Fibroblast of lung (primary cell): ENCODE results near the gene CLEC17A. TPM values are rescaled to one million over a fixed set of nuclear protein-coding genes. Genes with fewer than 3 reads are reported as not detected.
"Not testable (repeated sequence)": the region's sequence is repeated elsewhere in the genome, so short reads cannot be mapped to it uniquely, and the experiment has no call there.

Experiments
- DNase-seq, 2 donors: peaks; one replicate each; pipeline versions ENCODE4 v3.0.0 to v3.0.0-alpha.2; 2010; ENCODE audit warnings: low read depth in 2 of 2
- H2AFZ ChIP-seq: 2 replicates; pipeline ENCODE4 v1.5.1; 2012; ENCODE audit warnings: low read length, control low read depth, inconsistent platforms
- H3K27ac ChIP-seq: 2 replicates; pipeline ENCODE4 v1.5.1; 2011; ENCODE audit warnings: low read length, control low read depth; ENCODE audit not compliant: insufficient read depth
- H3K27me3 ChIP-seq: 2 replicates; pipeline ENCODE4 v1.5.1; 2011; ENCODE audit warnings: mild to moderate bottlenecking, low read length; ENCODE audit not compliant: control insufficient read depth, insufficient read depth
- H3K36me3 ChIP-seq: 2 replicates; pipeline ENCODE4 v1.5.1; 2011; ENCODE audit warnings: low read length; ENCODE audit not compliant: control insufficient read depth, insufficient read depth
- H3K4me1 ChIP-seq: 2 replicates; pipeline ENCODE4 v1.5.1; 2011; ENCODE audit warnings: low read length; ENCODE audit not compliant: control insufficient read depth, insufficient read depth; ENCODE audit errors: extremely low read depth
- H3K4me2 ChIP-seq: 2 replicates; pipeline ENCODE4 v1.5.1; 2011; ENCODE audit warnings: low read length, control low read depth; ENCODE audit not compliant: insufficient read depth; ENCODE audit errors: extremely low read depth
- H3K4me3 ChIP-seq, 4 experiments: fragments of 200-600 bp in 1 of 4; sonication (generic) in 1 of 4; replicated peaks in 1 of 4; 2 replicates each; pipeline ENCODE4 v1.5.1; 2011 to 2016; ENCODE audit warnings: low read length in 4 of 4, low read depth in 3 of 4, mild to moderate bottlenecking in 3 of 4, control low read depth in 2 of 4, inconsistent platforms in 1 of 4, mixed read lengths in 1 of 4; ENCODE audit not compliant: insufficient read depth in 1 of 4; ENCODE audit errors: control extremely low read depth in 1 of 4
- H3K79me2 ChIP-seq: 2 replicates; pipeline ENCODE4 v1.5.1; 2012; ENCODE audit warnings: mild to moderate bottlenecking, low read length, inconsistent platforms; ENCODE audit not compliant: control insufficient read depth, insufficient read depth
- H3K9ac ChIP-seq: 2 replicates; pipeline ENCODE4 v1.5.1; 2011; ENCODE audit warnings: mild to moderate bottlenecking, low read length, control low read depth; ENCODE audit not compliant: insufficient read depth
- H3K9me3 ChIP-seq: 2 replicates; pipeline ENCODE4 v1.5.1; 2012; ENCODE audit warnings: low read depth, low read length; ENCODE audit not compliant: control insufficient read depth, insufficient read depth
- H4K20me1 ChIP-seq: 2 replicates; pipeline ENCODE4 v1.5.1; 2011; ENCODE audit warnings: low read length; ENCODE audit not compliant: control insufficient read depth, insufficient read depth; ENCODE audit errors: extremely low read depth
- CTCF ChIP-seq, 2 donors: IDR thresholded peaks in 1 of 2; conservative IDR thresholded peaks in 1 of 2; 1 replicate in 1 of 2; 2 replicates in 1 of 2; pipeline ENCODE4 v1.5.1; 2011 to 2012; ENCODE audit warnings: low read length in 2 of 2, control low read depth in 1 of 2, inconsistent platforms in 1 of 2, low read depth in 1 of 2, mild to moderate bottlenecking in 1 of 2
- EZH2 ChIP-seq: IDR thresholded peaks from 2 replicates; pipeline ENCODE4 v1.5.1; 2012; ENCODE audit warnings: low read length, control low read depth, mild to moderate bottlenecking; ENCODE audit errors: missing control alignments
- polyA plus RNA-seq, 2 donors: library from polyadenylated mRNA; depleted of rRNA in 1 of 2; stranded (reverse) in 1 of 2; unstranded in 1 of 2; fragments of >200 nt; gene quantifications; 2 replicates each; pipeline ENCODE4 v1.2.1, GENCODE V29; 2011 to 2012; ENCODE audit warnings: missing spikeins in 1 of 2
- total RNA-seq: library from RNA; depleted of rRNA; stranded (reverse); fragments of >200 nt; gene quantifications from 2 replicates; pipeline ENCODE4 v1.2.1, GENCODE V29; 2014

The CLEC17A gene
- total and polyA plus RNA-seq, 2 donors (not counting 1 experiment from before 2014, with no cell fraction given): 0.03 to 0.17 TPM

- no peak overlapping the region for H3K27ac ChIP-seq
- H3K79me2 ChIP-seq: no peaks in the 10 kb centered on the region
- no peaks in the 10 kb centered on the region for H3K27me3 ChIP-seq
- H4K20me1 ChIP-seq: no peaks in the 10 kb centered on the region
- no peak overlapping the region for H3K4me3 ChIP-seq
- H3K4me1 ChIP-seq: no peaks in the 10 kb centered on the region
- H3K9me3 ChIP-seq: no peaks in the 10 kb centered on the region
- no peak overlapping the region for H3K4me2 ChIP-seq
- no peak overlapping the region for H3K9ac ChIP-seq
- H3K36me3 ChIP-seq: no peaks in the 10 kb centered on the region
- no peak for TF ChIP-seq EZH2
- TF ChIP-seq CTCF (conservative IDR thresholded peaks at IDR 0.05 in 1 of 2, IDR thresholded peaks at IDR 0.05 in 1 of 2; ENCODE audit: low read depth in 1 of 2, low read length in 2 of 2): no peak
- no peak overlapping the region for H2AFZ ChIP-seq
- DNase-seq: peak in 1 of 2 donors; percentile 44
Observed at GRCh38 chr19:14550201-14550754, 32.6 kb upstream of the CLEC17A start.

GRCh38 chr19:14551134-14552005 is 31.5 kb upstream of the CLEC17A start:
- H3K9ac ChIP-seq, H3K4me2 ChIP-seq, H3K4me1 ChIP-seq, H3K4me3 ChIP-seq, H2AFZ ChIP-seq, H3K79me2 ChIP-seq, H3K27ac ChIP-seq, H3K27me3 ChIP-seq, H3K9me3 ChIP-seq, H4K20me1 ChIP-seq, H3K36me3 ChIP-seq: not testable (repeated sequence)
- peak in 1 of 2 donors; percentile 34 for TF ChIP-seq CTCF (conservative IDR thresholded peaks at IDR 0.05 in 1 of 2, IDR thresholded peaks at IDR 0.05 in 1 of 2; ENCODE audit: low read depth in 1 of 2, low read length in 2 of 2)
- peak in 1 of 2 donors; percentile 71 for DNase-seq

GRCh38 chr19:14552006-14552360 is 30.9 kb upstream of the CLEC17A start:
- H4K20me1 ChIP-seq, H3K9ac ChIP-seq, H3K79me2 ChIP-seq, H3K4me2 ChIP-seq, H3K9me3 ChIP-seq, H3K36me3 ChIP-seq, H3K4me1 ChIP-seq, H3K27ac ChIP-seq, H2AFZ ChIP-seq, H3K4me3 ChIP-seq, DNase-seq, H3K27me3 ChIP-seq: not testable (repeated sequence)
